ENCODE data around the gene RAX.
A peak's percentile ranks its signal among the peaks of the same experiment; 100 is the strongest.
"Not testable (repeated sequence)": the region's sequence is repeated elsewhere in the genome, so short reads cannot be mapped to it uniquely, and the experiment has no call there.

RAX gene

GRCh38 chr18:59273759-59274532, 692 bp upstream of the RAX start:
- no peak for DNase-seq (ENCODE audit: low spot score)

- DNase-seq (ENCODE audit: low spot score) = peak; percentile 14
Observed at GRCh38 chr18:59272221-59272888, 899 bp downstream of the RAX start.

- no peak for DNase-seq (ENCODE audit: low spot score)
Observed at GRCh38 chr18:59271606-59272220, 1.5 kb downstream of the RAX start.

GRCh38 chr18:59270689-59271257, 2.5 kb downstream of the RAX start:
- DNase-seq (ENCODE audit: low spot score) = no peak

- no peak for DNase-seq (ENCODE audit: low spot score)
Observed at GRCh38 chr18:59269563-59270119, 3.6 kb downstream of the RAX start.

GRCh38 chr18:59268721-59269562, 4.3 kb downstream of the RAX start:
- DNase-seq (ENCODE audit: low spot score) = peak; percentile 60

- no peak for DNase-seq (ENCODE audit: low spot score)
Observed at GRCh38 chr18:59268127-59268720, 5.0 kb downstream of the RAX start.

- DNase-seq (ENCODE audit: low spot score) = peak; percentile 53
Observed at GRCh38 chr18:59267503-59268126, 5.6 kb downstream of the RAX start.

- no peak for DNase-seq (ENCODE audit: low spot score)
Observed at GRCh38 chr18:59266886-59267502, 6.3 kb downstream of the RAX start.

- no peak for DNase-seq (ENCODE audit: low spot score)
Observed at GRCh38 chr18:59266459-59266858, 6.8 kb downstream of the RAX start.

- DNase-seq (ENCODE audit: low spot score) = no peak
Observed at GRCh38 chr18:59265974-59266369, 7.3 kb downstream of the RAX start.

- DNase-seq (ENCODE audit: low spot score) = peak; percentile 23
Observed at GRCh38 chr18:59265246-59265973, 7.8 kb downstream of the RAX start.

- DNase-seq (ENCODE audit: low spot score) = no peak
Observed at GRCh38 chr18:59264651-59265245, 8.5 kb downstream of the RAX start.

GRCh38 chr18:59264121-59264571, 9.1 kb downstream of the RAX start:
- DNase-seq (ENCODE audit: low spot score) = peak; percentile 11

GRCh38 chr18:59263661-59264060, 9.6 kb downstream of the RAX start:
- DNase-seq (ENCODE audit: low spot score) = no peak

- DNase-seq (ENCODE audit: low spot score) = not testable (repeated sequence)
Observed at GRCh38 chr18:59262243-59262642, 11.0 kb downstream of the RAX start.

- not testable (repeated sequence) for DNase-seq (ENCODE audit: low spot score)
Observed at GRCh38 chr18:59261842-59262241, 11.4 kb downstream of the RAX start.

GRCh38 chr18:59255491-59255890, 17.8 kb downstream of the RAX start:
- DNase-seq (ENCODE audit: low spot score) = not testable (repeated sequence)

GRCh38 chr18:59249199-59249774, 24.0 kb downstream of the RAX start:
- DNase-seq (ENCODE audit: low spot score) = peak; percentile 70

Measured in hepatic stellate cell (primary cell).